ENCODE measurements around the gene INSYN2B.

INSYN2B gene

DNA sequence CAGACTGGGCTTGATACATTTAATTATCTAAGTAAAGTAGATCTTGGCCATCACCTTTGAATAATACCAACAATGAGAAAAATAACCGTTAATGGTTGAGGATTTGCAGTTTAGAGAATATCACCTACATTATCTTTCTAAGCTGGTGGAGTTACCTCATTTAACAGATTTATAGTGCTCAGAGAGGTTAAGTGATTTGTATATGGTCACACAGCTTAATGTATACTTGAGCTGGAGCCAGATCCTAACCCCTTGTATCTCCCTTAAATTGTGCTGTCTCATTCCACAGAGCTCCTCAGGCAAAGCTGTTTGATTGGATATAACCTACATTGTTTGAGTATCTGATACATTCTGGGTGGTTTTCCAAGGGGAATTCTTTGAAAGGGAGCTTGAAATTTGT, 57.8 kb downstream of the INSYN2B start:
- no peak for DNase-seq

DNA sequence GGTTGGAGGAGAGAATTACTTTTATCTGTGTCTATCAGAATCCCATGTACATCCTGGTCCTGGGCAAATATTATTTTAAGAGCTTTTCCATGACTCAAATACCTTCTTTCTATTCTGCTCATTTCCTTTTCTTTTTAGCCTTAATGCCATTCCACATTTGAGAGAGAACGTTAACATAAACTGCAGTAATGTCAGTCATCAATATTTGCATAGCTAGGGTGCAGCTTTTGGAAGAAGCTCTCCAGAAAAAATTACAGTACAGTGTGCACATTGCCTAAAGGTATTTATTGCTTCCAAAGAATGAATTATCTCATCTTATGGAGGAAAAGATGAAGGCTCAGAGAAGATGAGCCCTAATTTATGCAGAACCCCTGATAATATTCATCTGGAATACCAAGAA, 58.3 kb downstream of the INSYN2B start:
- DNase-seq = no peak

DNA sequence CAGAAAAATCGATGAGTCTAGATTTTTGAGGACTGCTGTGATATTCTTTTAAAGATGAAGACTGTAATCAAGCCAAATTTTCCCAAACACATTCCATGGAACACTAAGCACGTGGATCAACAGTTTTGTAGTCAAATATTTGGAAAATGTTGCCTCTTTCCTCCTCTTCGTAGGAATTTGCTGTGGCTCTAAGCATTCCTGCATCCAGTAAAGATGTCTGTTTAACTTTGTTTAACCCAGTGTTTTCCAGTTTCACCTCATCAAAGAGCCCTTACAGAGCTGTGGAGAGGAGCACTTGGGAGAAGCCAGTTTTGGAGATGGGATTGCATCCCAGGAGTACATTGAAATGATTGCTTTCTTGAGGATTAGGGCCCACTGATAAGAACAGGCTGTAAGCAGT, 58.9 kb downstream of the INSYN2B start:
- no peak for DNase-seq

DNA sequence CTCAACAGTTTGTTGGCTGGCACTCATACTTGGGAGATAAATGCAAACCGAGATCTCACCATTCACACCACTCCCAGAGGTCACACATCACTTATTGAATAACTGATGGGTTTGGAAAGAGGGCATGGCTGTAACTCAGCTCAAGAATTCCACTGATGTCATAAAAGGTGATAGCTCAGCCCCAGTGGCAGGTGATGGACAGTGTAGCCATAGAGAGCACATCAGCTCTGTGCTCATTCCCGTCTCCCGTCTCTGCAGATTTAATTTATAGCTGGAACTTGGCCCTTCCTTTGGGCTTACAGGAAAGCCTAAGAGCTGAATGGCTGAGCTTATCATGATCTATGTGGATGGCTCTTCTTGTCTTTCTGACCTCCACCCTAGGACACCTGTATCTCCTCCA, 59.8 kb downstream of the INSYN2B start:
- peak; percentile 34 for DNase-seq

DNA sequence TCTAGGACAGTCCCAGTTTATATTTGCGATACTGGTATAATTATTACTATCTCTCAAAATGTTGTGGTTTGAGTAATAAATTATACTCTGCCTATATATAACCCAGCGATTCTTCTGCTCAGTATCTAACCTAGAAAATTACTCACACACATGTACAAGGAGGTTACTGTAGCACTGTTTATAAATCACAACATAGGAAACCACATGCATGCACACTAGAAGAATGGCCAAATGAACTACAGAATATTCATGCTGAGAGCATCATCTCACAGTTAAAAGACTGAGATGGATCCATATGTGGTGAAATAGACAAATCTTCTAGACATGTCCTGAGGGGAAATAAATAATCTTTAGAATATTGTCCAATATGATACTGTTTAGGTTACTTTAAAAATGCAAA, 62.1 kb downstream of the INSYN2B start:
- no peak for DNase-seq

- no peak for DNase-seq
Measured at GRCh38 chr5:169917500-169917899, 62.8 kb downstream of the INSYN2B start.

DNA sequence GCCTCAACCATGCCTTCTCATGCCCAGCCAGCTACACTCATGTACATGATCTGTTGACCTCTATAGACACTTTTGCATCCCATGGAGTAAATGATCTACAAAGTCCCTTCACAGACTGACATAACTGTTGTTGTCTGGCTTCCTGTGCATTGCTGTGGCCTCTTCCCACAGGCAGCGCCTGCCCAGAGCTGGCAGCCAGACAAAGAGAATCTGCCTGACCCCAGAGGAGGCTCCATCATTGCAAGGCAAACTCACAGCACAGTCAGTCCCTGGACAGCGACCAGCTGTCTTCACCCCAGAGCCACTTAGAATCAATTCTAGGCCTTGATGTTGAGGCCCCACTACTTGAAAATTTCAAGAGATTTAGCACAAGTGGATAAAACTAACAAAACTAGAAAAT, 65.5 kb downstream of the INSYN2B start:
- DNase-seq = no peak

DNA sequence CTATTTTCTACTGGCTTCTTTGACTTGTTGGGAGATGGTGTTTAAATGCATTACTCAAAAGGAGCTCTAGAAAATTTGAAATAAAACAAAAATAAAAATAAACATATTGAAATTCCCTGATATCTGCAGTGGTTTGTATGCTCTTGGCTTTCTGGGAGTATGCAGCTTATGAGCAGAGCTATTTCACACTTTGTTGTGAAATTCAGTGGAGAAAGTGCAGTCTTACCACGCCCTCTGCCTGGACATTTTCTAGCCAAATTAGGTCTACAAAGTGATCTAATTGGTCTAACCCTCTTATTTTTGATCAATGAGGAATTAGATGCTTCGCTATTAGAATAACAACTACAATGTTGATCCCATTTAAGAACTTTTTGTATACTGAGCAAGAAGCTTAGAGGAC, 66.8 kb downstream of the INSYN2B start:
- no peak for DNase-seq

- DNase-seq = peak; percentile 87
Measured at GRCh38 chr5:169911448-169912212, 68.7 kb downstream of the INSYN2B start.

DNA sequence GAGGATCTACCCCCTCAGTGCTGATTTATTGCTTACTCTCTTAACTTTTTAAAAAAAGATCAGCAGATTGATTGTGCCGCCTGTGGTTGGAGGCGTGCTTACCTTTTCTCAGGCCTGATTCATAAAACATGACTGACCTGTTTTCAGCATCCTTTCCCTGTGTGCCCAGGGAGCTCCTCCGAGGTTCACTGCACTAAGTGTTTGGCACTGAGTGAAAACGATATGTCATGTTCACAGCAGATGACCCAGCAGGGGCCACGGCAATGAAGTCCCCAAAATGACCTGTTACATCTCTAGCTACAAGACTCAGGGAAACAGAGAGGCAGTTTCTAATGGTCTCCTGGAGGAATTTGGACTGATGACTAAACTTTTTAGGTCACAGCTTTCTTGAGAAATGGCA, 69.9 kb downstream of the INSYN2B start:
- peak; percentile 96 for DNase-seq

- DNase-seq = peak; percentile 94
Measured at GRCh38 chr5:169909945-169910344, 70.3 kb downstream of the INSYN2B start.

DNA sequence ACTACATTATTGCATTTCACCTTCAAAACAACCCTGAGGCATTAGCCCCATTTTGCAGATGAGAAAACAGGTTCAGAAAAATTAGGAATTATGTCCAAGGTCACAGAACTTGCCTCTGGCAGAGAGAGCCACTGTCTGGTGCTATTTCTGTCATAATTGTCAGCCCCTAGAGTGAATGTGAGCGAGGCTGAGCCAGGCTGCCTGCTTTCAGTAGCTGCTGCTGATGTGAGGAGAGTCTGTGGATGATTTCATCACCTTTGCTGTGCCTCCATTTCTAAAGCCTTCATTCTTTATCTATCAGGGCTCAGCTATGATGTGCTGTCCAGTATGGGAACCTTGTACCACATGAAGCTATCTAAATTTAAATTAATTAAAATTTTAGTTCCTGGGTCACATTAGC, 71.4 kb downstream of the INSYN2B start:
- peak; percentile 63 for DNase-seq

GRCh38 chr5:169906745-169907649, 73.3 kb downstream of the INSYN2B start:
- DNase-seq = peak; percentile 97

GRCh38 chr5:169905017-169905416, 75.3 kb downstream of the INSYN2B start:
- peak; percentile 63 for DNase-seq

GRCh38 chr5:169904508-169904907, 75.8 kb downstream of the INSYN2B start:
- DNase-seq = peak; percentile 27

GRCh38 chr5:169904059-169904458, 76.2 kb downstream of the INSYN2B start:
- peak; percentile 25 for DNase-seq

DNA sequence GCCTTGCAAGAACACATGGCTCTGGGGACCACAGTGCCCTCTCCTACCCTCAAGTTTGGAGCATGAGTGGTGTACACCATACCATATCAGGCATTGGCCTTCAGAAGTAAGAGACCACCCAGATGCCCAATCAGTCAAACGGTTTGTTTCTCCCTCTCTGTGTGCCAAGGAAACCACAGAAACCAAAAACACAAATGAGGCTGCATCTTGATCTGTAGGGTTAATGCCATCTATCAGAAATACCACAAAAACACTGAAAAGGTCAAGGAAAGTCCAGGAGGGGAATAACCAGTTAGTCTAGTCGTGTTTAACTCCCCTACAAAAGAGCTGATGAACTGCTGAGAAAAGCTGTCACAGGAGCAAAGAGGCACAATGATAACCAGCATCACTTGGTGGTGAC, 78.4 kb downstream of the INSYN2B start:
- DNase-seq = no peak

DNA sequence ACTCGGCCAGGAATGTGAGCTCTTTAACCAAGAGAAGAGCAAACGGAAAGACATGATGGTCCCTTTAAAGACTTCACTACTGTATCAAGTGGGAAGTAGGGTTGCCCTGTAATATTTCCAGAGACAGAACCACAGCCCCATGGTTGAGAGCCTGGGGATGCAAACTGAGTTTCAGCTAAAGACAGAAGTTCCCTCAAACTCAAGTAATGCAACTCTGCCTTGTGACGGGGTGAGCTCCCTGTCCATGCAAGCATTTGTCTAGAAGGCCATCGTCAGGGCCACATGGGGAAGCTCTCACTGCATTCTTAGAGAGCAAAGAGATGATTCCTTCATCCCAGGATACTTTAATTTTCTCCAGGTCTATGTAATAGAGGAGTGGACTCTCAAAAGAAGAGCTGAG, 82.8 kb downstream of the INSYN2B start:
- DNase-seq = no peak

GRCh38 chr5:169895926-169896325, 84.4 kb downstream of the INSYN2B start:
- peak; percentile 49 for DNase-seq

DNA sequence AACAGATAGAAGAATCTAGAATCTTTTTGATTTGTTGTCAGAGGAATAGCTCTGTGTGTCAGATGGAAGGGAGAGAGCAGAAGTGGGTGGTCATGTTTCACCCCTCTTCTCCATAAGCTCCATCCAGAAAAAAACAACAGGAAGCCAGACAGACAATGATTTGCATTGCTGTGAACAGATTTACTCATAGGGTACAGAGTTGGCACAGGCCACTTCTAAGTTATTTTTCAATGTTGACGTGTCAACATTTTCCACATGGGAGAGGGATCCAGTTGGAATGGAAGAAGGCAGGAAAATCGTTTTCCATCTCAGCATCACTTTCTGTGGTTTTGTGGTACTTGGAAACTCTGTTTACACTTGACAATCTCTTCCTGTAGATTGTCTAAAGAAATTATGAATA, 86.7 kb downstream of the INSYN2B start:
- no peak for DNase-seq

DNA sequence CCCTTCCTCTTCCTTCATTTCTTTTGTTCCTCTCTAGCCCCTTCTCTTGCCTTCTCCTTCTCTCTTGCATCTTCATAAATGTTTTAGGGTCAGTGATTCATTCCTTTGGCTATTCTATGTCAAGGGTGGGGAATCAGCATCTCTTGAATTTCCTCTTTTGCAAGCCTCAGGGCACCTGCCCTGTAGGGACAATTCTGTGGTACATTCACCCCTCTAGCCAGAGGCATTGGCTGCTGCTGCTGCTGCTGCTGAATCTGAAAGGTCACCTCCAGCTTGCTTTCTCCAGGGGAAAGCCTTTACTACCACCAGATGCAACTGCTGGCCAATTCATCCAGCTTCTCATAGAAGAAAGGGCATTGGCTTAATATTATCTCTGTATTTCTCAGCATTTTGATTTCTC, 87.3 kb downstream of the INSYN2B start:
- no peak for DNase-seq

DNA sequence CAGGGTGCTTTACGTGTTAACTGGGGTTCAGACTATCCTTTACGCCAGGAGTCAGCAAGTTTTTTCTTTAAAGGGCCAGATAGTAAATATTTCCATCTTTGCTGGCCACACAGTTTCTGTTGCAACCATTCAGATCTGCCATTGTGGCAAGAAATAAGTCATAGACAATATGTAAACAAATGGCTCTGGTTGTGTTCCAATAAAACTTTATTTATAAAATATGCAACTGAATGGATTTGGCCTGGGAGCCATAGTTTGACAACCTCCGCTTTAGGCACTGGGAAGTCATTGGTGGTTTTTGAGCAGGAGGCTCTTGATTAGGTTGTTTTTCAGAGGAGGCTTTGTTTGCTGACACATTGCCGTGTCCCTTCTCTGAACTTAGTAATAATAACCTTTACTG, 90.7 kb downstream of the INSYN2B start:
- no peak for DNase-seq

GRCh38 chr5:169886677-169887076, 93.6 kb downstream of the INSYN2B start:
- DNase-seq = no peak

DNA sequence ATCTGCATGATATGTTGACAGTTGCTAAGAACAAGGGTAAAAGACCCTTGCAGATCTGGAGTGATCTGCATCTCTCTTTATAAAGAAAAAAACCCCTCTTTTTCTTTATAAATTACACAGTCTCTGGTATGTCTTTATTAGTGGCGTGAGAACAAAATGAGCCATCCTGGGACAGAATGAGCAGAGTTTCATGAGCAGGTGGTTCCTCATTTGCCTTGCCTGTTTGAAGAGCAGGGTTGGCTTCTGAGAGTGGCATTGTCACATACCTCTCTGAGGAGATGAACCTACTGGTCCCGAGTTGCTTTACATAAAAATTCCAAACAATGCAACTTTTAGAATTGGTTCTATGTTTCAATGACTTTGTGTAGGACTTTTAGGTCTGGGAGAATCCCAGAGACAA, 94.3 kb downstream of the INSYN2B start:
- no peak for DNase-seq

All from NCI-H69 (cell line).